Measurements from ENCODE around the gene GMEB1. TPM values are rescaled to one million over a fixed set of nuclear protein-coding genes. Genes with fewer than 3 reads are reported as not detected.
"Not testable (repeated sequence)": the region's sequence is repeated elsewhere in the genome, so short reads cannot be mapped to it uniquely, and the experiment has no call there.

The GMEB1 gene
- total RNA-seq, 4 donors from 2014 or later: 4.0 to 12.8 (median 9.0) TPM

- Histone ChIP-seq H3K36me3 (peaks cover 0 to 4% (median 0%) of the 10 kb centered on the region in 3 donors), H3K4me3 (no peak overlapping the region), H3K9me3 (no peaks in the 10 kb centered on the region), H3K27ac (no peak overlapping the region), H3K27me3 (no peaks in the 10 kb centered on the region), H3K4me1 (peaks cover 0 to 5% (median 0%) of the 10 kb centered on the region in 3 donors)
- no peak for DNase-seq
- TF ChIP-seq POLR2A (IDR thresholded peaks at IDR 0.05): no peak
- TF ChIP-seq, protein P1, sequence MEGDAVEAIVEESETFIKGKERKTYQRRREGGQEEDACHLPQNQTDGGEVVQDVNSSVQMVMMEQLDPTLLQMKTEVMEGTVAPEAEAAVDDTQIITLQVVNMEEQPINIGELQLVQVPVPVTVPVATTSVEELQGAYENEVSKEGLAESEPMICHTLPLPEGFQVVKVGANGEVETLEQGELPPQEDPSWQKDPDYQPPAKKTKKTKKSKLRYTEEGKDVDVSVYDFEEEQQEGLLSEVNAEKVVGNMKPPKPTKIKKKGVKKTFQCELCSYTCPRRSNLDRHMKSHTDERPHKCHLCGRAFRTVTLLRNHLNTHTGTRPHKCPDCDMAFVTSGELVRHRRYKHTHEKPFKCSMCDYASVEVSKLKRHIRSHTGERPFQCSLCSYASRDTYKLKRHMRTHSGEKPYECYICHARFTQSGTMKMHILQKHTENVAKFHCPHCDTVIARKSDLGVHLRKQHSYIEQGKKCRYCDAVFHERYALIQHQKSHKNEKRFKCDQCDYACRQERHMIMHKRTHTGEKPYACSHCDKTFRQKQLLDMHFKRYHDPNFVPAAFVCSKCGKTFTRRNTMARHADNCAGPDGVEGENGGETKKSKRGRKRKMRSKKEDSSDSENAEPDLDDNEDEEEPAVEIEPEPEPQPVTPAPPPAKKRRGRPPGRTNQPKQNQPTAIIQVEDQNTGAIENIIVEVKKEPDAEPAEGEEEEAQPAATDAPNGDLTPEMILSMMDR (IDR thresholded peaks at IDR 0.05): no peak
- intact Hi-C loops (cut with DNase I): no loop called here
Observed at GRCh38 chr1:28675924-28676257, 7.3 kb downstream of the GMEB1 start.

DNA sequence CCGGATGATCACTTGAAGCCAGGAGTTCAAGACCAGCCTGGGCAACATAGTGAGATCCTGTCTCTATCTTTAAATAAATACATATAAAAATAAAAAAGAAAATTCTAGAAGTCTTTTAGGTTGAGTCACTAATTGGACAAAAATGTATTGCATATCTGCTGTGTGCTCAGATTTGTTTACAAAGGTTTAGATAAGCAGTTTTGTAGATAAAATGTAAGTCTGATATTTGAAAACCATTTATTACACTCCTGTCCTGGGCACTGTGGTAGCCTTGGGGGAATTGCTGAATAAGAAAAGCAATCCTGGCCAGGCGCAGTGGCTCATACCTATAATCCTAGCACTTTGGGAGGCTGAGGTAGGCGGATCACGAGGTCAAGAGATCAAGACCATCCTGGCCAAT, 11.6 kb downstream of the GMEB1 start:
- intact Hi-C loops (cut with DNase I): no loop called here
- Histone ChIP-seq H3K4me3 (no peak overlapping the region), H3K27ac (no peak overlapping the region), H3K27me3 (no peaks in the 10 kb centered on the region), H3K4me1 (peaks cover 0 to 6% (median 0%) of the 10 kb centered on the region in 3 donors), H3K36me3 (peaks cover 0 to 41% (median 9%) of the 10 kb centered on the region in 3 donors), H3K9me3 (no peaks in the 10 kb centered on the region)
- WGBS, 2 donors: 95 to 100% methylated on average over 3 to 4 of the region's 4 CpGs
- DNase-seq: no peak
- TF ChIP-seq, protein P1 (IDR thresholded peaks at IDR 0.05): no peak
- TF ChIP-seq POLR2A (IDR thresholded peaks at IDR 0.05): no peak

DNA sequence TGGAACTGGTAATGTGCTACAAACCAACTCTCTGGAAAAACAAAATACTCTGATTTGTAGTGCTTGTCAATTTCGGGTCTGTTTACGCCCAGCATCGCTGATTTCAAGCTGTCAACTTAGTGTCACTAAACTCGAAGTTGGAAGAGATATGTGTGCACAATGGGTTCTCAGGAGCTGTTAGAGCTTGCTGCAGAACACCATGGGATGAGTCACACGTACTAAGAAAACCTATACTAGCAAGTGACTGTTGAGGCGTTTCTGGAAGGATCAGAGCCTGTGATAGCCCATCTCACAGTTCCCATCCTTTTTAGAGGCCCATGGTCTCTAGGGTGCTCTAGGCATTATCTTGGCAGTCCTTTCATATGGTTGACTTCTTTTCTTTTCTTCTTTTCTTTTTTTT, 14.3 kb downstream of the GMEB1 start:
- peaks cover 0 to 6% (median 0%) of the 10 kb centered on the region in 3 donors for H3K4me1 ChIP-seq
- DNase-seq: no peak
- 53 to 61% methylated on average over 6 of the region's 6 CpGs for WGBS, 2 donors
- no peaks in the 10 kb centered on the region for H3K9me3 ChIP-seq
- H3K27me3 ChIP-seq: no peaks in the 10 kb centered on the region
- H3K4me3 ChIP-seq: no peak overlapping the region
- H3K27ac ChIP-seq: no peak overlapping the region
- H3K36me3 ChIP-seq: peaks cover 0 to 60% (median 10%) of the 10 kb centered on the region in 3 donors
- TF ChIP-seq, protein P1 (IDR thresholded peaks at IDR 0.05): no peak
- no peak for TF ChIP-seq POLR2A (IDR thresholded peaks at IDR 0.05)
- intact Hi-C loops (cut with DNase I): no loop called here

DNA sequence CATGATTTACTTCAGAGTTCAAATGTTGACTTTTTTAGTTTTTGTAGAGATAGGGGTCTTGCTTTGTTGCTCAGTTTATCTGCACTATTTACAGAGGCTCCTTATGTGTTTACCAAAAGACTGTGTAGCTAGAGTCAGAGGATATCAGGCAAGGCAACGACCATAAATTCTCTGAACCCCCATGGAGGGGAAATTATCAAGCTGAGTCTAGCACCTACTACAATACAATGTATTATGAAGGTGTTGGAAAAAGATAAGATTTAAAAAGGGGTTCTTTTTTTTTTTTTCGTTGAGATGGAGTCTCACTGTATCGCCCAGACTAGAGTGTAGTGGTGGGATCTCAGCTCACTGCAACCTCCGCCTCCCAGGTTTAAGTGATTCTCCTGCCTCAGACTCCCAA, 16.4 kb downstream of the GMEB1 start:
- 76 to 90% methylated on average over 3 to 4 of the region's 4 CpGs for WGBS, 2 donors
- Histone ChIP-seq H3K27me3 (no peaks in the 10 kb centered on the region), H3K4me1 (peaks cover 0 to 6% (median 0%) of the 10 kb centered on the region in 3 donors), H3K27ac (no peak overlapping the region), H3K4me3 (no peak overlapping the region), H3K36me3 (peaks cover 0 to 68% (median 10%) of the 10 kb centered on the region in 3 donors), H3K9me3 (no peaks in the 10 kb centered on the region)
- no peak for DNase-seq
- TF ChIP-seq, protein P1 (IDR thresholded peaks at IDR 0.05): no peak
- TF ChIP-seq POLR2A (IDR thresholded peaks at IDR 0.05): no peak
- intact Hi-C loops (cut with DNase I): no loop called here

DNA sequence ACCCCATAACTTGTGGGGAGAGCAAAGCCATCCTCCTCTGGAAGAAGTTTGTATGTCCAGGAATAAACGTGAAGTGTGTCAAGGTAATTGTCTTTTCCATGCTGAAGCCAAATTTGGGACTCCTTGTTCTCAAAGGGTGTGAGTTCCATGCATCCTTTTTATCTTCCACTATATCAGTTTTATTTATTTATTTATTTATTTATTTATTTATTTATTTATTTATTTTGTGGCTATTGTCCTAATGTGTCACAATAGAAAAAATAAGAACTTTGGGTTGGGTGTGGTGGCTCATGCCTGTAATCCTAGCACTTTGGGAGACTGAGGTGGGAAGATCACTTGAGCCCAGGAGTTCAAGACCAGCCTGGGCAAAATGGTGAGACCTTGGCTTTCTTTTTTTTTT, 23.0 kb downstream of the GMEB1 start:
- intact Hi-C loops (cut with DNase I); H3K4me1 ChIP-seq; DNase-seq; H3K9me3 ChIP-seq; H3K4me3 ChIP-seq; H3K27me3 ChIP-seq; H3K27ac ChIP-seq: not testable (repeated sequence)
- WGBS, 2 donors: 81 to 100% methylated on average over 1 of the region's 1 CpG
- peaks cover 2 to 78% (median 3%) of the 10 kb centered on the region in 3 donors for H3K36me3 ChIP-seq

GRCh38 chr1:28703629-28704028, 35.0 kb downstream of the GMEB1 start:
- H3K27ac ChIP-seq: no peak overlapping the region
- H3K4me3 ChIP-seq: no peak overlapping the region
- no peaks in the 10 kb centered on the region for H3K27me3 ChIP-seq
- 85 to 87% methylated on average over 3 of the region's 3 CpGs for WGBS, 2 donors
- intact Hi-C loops (cut with DNase I): no loop called here
- H3K36me3 ChIP-seq: peaks cover 6 to 99% (median 28%) of the 10 kb centered on the region in 3 donors
- no peaks in the 10 kb centered on the region for H3K9me3 ChIP-seq
- no peaks in the 10 kb centered on the region for H3K4me1 ChIP-seq
- TF ChIP-seq, protein P1 (IDR thresholded peaks at IDR 0.05): no peak
- TF ChIP-seq POLR2A (IDR thresholded peaks at IDR 0.05): no peak
- no peak for DNase-seq

Measured in esophagus squamous epithelium (tissue), 5 donors.